Skeletal muscle satellite cell (primary cell): ENCODE results near the gene SNTG2.
"Not testable (repeated sequence)": the region's sequence is repeated elsewhere in the genome, so short reads cannot be mapped to it uniquely, and the experiment has no call there.

Experiments
- H3K27me3 ChIP-seq: 2 replicates; pipeline ENCODE4 v1.7.0; 2013; ENCODE audit warnings: low read length; ENCODE audit not compliant: control insufficient read depth, insufficient read depth
- H3K36me3 ChIP-seq: 2 replicates; pipeline ENCODE4 v1.7.0; 2013; ENCODE audit warnings: mild to moderate bottlenecking, control low read depth, low read length; ENCODE audit not compliant: insufficient read depth
- H3K4me1 ChIP-seq: 2 replicates; pipeline ENCODE4 v1.7.0; 2013; ENCODE audit warnings: low read length; ENCODE audit not compliant: control insufficient read depth, insufficient read depth
- H3K4me2 ChIP-seq: 2 replicates; pipeline ENCODE4 v1.7.0; 2013; ENCODE audit warnings: mild to moderate bottlenecking, low read length
- H3K4me3 ChIP-seq: 2 replicates; pipeline ENCODE4 v1.7.0; 2013; ENCODE audit warnings: low read length
- H3K9ac ChIP-seq: 2 replicates; pipeline ENCODE4 v1.7.0; 2013; ENCODE audit warnings: mild to moderate bottlenecking, low read depth, low read length, moderate library complexity
- H3K9me3 ChIP-seq: replicated peaks from 2 replicates; pipeline ENCODE4 v1.7.0; 2013; ENCODE audit warnings: mild to moderate bottlenecking, control low read depth, low read length

Gene SNTG2

GRCh38 chr2:1210352-1210751 lies 259.7 kb downstream of the SNTG2 start:
- Histone ChIP-seq H3K36me3 (no peaks in the 10 kb centered on the region), H3K9me3 (no peaks in the 10 kb centered on the region), H3K4me2 (no peak overlapping the region), H3K4me3 (no peak overlapping the region), H3K9ac (no peak overlapping the region), H3K27me3 (no peaks in the 10 kb centered on the region), H3K4me1 (no peaks in the 10 kb centered on the region)

- Histone ChIP-seq H3K4me3 (no peak overlapping the region), H3K4me1 (no peaks in the 10 kb centered on the region), H3K9me3 (peaks cover 6% of the 10 kb centered on the region), H3K9ac (no peak overlapping the region), H3K4me2 (no peak overlapping the region), H3K36me3 (no peaks in the 10 kb centered on the region), H3K27me3 (no peaks in the 10 kb centered on the region)
Measured at GRCh38 chr2:1219901-1220573, 269.4 kb downstream of the SNTG2 start.

GRCh38 chr2:1222056-1222455 lies 271.4 kb downstream of the SNTG2 start:
- Histone ChIP-seq H3K4me1 (no peaks in the 10 kb centered on the region), H3K27me3 (no peaks in the 10 kb centered on the region), H3K4me3 (no peak overlapping the region), H3K9ac (no peak overlapping the region), H3K9me3 (peaks cover 6% of the 10 kb centered on the region), H3K4me2 (no peak overlapping the region), H3K36me3 (no peaks in the 10 kb centered on the region)

- no peak overlapping the region for H3K4me2 ChIP-seq
- no peak overlapping the region for H3K9ac ChIP-seq
- no peak overlapping the region for H3K4me3 ChIP-seq
- H3K9me3 ChIP-seq: peaks cover 6% of the 10 kb centered on the region
- no peaks in the 10 kb centered on the region for H3K36me3 ChIP-seq
- H3K4me1 ChIP-seq: no peaks in the 10 kb centered on the region
- H3K27me3 ChIP-seq: no peaks in the 10 kb centered on the region
Measured at GRCh38 chr2:1223791-1224190, 273.1 kb downstream of the SNTG2 start.

- Histone ChIP-seq H3K27me3 (no peaks in the 10 kb centered on the region), H3K9me3 (peaks cover 6% of the 10 kb centered on the region), H3K4me1 (no peaks in the 10 kb centered on the region), H3K9ac (no peak overlapping the region), H3K4me3 (no peak overlapping the region), H3K4me2 (no peak overlapping the region), H3K36me3 (no peaks in the 10 kb centered on the region)
Measured at GRCh38 chr2:1224901-1225300, 274.3 kb downstream of the SNTG2 start.

GRCh38 chr2:1226766-1227165 lies 276.1 kb downstream of the SNTG2 start:
- H3K36me3 ChIP-seq: no peaks in the 10 kb centered on the region
- H3K4me1 ChIP-seq: no peaks in the 10 kb centered on the region
- H3K9ac ChIP-seq: no peak overlapping the region
- H3K4me3 ChIP-seq: no peak overlapping the region
- H3K27me3 ChIP-seq: no peaks in the 10 kb centered on the region
- H3K9me3 ChIP-seq: peaks cover 11% of the 10 kb centered on the region
- H3K4me2 ChIP-seq: no peak overlapping the region

- Histone ChIP-seq H3K9ac (no peak overlapping the region), H3K9me3 (peaks cover 11% of the 10 kb centered on the region), H3K4me1 (no peaks in the 10 kb centered on the region), H3K4me3 (no peak overlapping the region), H3K4me2 (no peak overlapping the region), H3K36me3 (no peaks in the 10 kb centered on the region), H3K27me3 (no peaks in the 10 kb centered on the region)
Measured at GRCh38 chr2:1227274-1227900, 276.7 kb downstream of the SNTG2 start.

- not testable (repeated sequence) for H3K36me3 ChIP-seq, H3K4me3 ChIP-seq, H3K9ac ChIP-seq, H3K9me3 ChIP-seq, H3K4me1 ChIP-seq, H3K4me2 ChIP-seq, H3K27me3 ChIP-seq
Measured at GRCh38 chr2:1229596-1229995, 278.9 kb downstream of the SNTG2 start.

- Histone ChIP-seq H3K36me3 (no peaks in the 10 kb centered on the region), H3K9me3 (peaks cover 5% of the 10 kb centered on the region), H3K9ac (no peak overlapping the region), H3K27me3 (no peaks in the 10 kb centered on the region), H3K4me2 (no peak overlapping the region), H3K4me3 (no peak overlapping the region), H3K4me1 (peaks cover 3% of the 10 kb centered on the region)
Measured at GRCh38 chr2:1230155-1230893, 279.7 kb downstream of the SNTG2 start.

- Histone ChIP-seq H3K9me3 (peaks cover 5% of the 10 kb centered on the region), H3K9ac (no peak overlapping the region), H3K4me3 (no peak overlapping the region), H3K4me2 (no peak overlapping the region), H3K27me3 (no peaks in the 10 kb centered on the region), H3K36me3 (no peaks in the 10 kb centered on the region), H3K4me1 (peaks cover 9% of the 10 kb centered on the region)
Measured at GRCh38 chr2:1231466-1232063, 280.9 kb downstream of the SNTG2 start.

- Histone ChIP-seq H3K9me3 (peaks cover 8% of the 10 kb centered on the region), H3K4me1 (peaks cover 9% of the 10 kb centered on the region), H3K27me3 (no peaks in the 10 kb centered on the region), H3K4me2 (no peak overlapping the region), H3K4me3 (no peak overlapping the region), H3K9ac (no peak overlapping the region), H3K36me3 (no peaks in the 10 kb centered on the region)
Measured at GRCh38 chr2:1233281-1233680, 282.6 kb downstream of the SNTG2 start.
